K562 (cell line): ENCODE results near the gene XAGE1A. TPM values are rescaled to one million over a fixed set of nuclear protein-coding genes. Genes with fewer than 3 reads are reported as not detected.

Source experiments
- CEBPZ ChIP-seq: fragments of 150-350 bp; IDR thresholded peaks from 2 replicates; pipeline ENCODE4 v1.6.1; 2014; ENCODE audit warnings: low read depth, mild to moderate bottlenecking, low read length, borderline replicate concordance
- ZNF140 ChIP-seq: fragments of 250-450 bp; sonication (Bioruptor Pico); IDR thresholded peaks from 2 replicates; pipeline ENCODE4 v1.8.0; 2021; ENCODE audit warnings: moderate library complexity, mild to moderate bottlenecking, inconsistent platforms
- polyA plus RNA-seq, 8 experiments: library from polyadenylated mRNA; depleted of rRNA in 4 of 8; stranded (reverse) in 5 of 8; unstranded in 3 of 8; fragments of >200 nt; fragmentation: Nextera tagmentation in 2 of 8; fragmentation: Illumina TruSeq in 1 of 8; extraction: Ambion mirVana in 2 of 8; extraction: Trizol in 1 of 8; gene quantifications; 2 replicates each; pipeline versions ENCODE4 v1.2.1 to v1.2.3, GENCODE V29; 2011 to 2014; ENCODE audit warnings: inconsistent platforms in 1 of 8, missing spikeins in 1 of 8
- total RNA-seq, 7 experiments: library from RNA; depleted of rRNA in 6 of 7; stranded (reverse); fragments of >200 nt in 6 of 7; fragmentation: Illumina TruSeq in 2 of 7; extraction: Trizol in 2 of 7; gene quantifications; 2 replicates each; pipeline versions ENCODE4 v1.2.1 to v1.2.3, GENCODE V29; 2011 to 2021; ENCODE audit warnings: low replicate concordance in 1 of 7
- TF ChIP-seq, protein P1 (sequence below), 2 experiments: fragments of 450-650 bp; IDR thresholded peaks; 2 replicates each; pipeline ENCODE4 v1.6.1; 2016
- TF ChIP-seq, protein P2 (sequence below): fragments of 250-450 bp; sonication (Bioruptor Pico); IDR thresholded peaks from 2 replicates; pipeline ENCODE4 v1.9.0; 2021; ENCODE audit warnings: mild to moderate bottlenecking

XAGE1A gene
- total and polyA plus RNA-seq, 9 of the 15 experiments (the other 6 are each of a cell fraction or from before 2014, with no cell fraction given) = 21.1 to 715 (median 306) TPM

DNA sequence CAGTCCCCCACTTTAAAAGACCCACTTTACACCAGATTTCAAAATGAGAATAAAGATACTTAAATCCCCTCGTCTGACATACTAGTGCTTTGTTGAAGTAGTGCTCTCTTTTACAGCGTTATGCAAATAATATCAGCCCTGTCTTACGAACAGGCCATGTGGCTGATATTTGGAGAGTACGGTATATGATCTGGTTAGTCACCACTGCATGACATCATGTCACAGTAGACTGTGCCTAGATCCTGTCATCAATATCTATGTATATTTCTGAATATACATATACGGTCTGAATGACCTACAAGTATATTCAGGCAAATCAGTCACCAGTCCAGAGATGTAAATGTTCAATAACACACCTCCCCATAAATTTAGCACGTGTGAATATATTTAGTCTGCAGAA is 46.7 kb downstream of the XAGE1A start (continued):
- no peak for TF ChIP-seq CEBPZ
- TF ChIP-seq, protein P1, sequence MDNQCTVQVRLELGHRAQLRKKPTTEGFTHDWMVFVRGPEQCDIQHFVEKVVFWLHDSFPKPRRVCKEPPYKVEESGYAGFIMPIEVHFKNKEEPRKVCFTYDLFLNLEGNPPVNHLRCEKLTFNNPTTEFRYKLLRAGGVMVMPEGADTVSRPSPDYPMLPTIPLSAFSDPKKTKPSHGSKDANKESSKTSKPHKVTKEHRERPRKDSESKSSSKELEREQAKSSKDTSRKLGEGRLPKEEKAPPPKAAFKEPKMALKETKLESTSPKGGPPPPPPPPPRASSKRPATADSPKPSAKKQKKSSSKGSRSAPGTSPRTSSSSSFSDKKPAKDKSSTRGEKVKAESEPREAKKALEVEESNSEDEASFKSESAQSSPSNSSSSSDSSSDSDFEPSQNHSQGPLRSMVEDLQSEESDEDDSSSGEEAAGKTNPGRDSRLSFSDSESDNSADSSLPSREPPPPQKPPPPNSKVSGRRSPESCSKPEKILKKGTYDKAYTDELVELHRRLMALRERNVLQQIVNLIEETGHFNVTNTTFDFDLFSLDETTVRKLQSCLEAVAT (IDR thresholded peaks at IDR 0.05) = no peak
- TF ChIP-seq, protein P2, sequence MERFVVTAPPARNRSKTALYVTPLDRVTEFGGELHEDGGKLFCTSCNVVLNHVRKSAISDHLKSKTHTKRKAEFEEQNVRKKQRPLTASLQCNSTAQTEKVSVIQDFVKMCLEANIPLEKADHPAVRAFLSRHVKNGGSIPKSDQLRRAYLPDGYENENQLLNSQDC (CRISPR knock-in tag) = no peak
- TF ChIP-seq ZNF140 (CRISPR knock-in tag) = no peak
